Measurements from ENCODE around the gene LINC00237. TPM values are rescaled to one million over a fixed set of nuclear protein-coding genes. Genes with fewer than 3 reads are reported as not detected.

The LINC00237 gene
- total and polyA plus RNA-seq, 2 of the 8 experiments (the other 6 are each of a cell fraction or from before 2014, with no cell fraction given), result 0.28 to 1.4 TPM

DNA sequence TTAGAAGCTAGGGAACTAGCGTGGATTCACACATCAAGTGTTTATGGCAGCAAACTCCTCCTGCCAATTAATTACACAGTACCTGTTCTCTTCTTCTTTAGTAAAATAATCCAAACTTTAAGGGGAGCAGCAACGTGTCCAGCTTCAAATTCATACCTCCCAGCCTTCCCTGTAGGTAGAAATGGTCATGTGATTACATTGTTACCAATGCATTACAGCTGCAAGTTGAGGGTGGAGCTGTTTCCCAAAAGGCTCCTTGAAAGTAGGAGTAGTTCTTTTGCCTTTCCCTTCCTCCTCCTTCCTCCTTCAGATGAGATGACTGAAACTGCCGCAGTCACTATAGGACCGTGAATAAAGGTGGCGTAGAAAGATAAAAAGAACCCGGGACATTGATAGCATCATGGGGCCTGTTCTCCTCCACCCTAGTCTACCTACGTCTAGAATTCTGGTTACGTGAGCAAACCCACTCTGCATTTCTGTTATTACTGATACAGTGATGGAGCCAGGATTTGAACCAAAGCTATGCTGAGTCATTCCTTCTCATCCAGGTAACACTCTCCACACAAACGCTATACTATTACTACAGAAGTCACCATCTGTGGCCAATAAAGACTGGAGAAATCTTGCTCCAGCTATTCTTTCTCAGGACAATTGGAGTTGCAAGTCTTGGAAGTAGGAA, 18.2 kb downstream of the LINC00237 start:
- no peaks in the 10 kb centered on the region for H3K79me2 ChIP-seq (ENCODE audit: control insufficient read depth in 1 of 2, insufficient read depth in 2 of 2, low read length in 2 of 2)
- no peaks in the 10 kb centered on the region for H3K79me1 ChIP-seq (ENCODE audit: low read depth, low read length)
- H2BK120ac ChIP-seq (replicated peaks; ENCODE audit: low read depth, low read length), result no peak overlapping the region
- H3K27me3 ChIP-seq (replicated peaks in 1 of 4; ENCODE audit: control insufficient read depth in 3 of 4, extremely low read depth in 1 of 4, insufficient read depth in 3 of 4, low read length in 3 of 4), result no peaks in the 10 kb centered on the region
- no peak overlapping the region for H3K18ac ChIP-seq (ENCODE audit: extremely low read depth, low read length)
- H3K23me2 ChIP-seq (ENCODE audit: low read depth, low read length), result no peaks in the 10 kb centered on the region
- no peak overlapping the region for H3K4me2 ChIP-seq (ENCODE audit: insufficient read depth in 1 of 2, low read depth in 2 of 2, low read length in 2 of 2)
- H3K36me3 ChIP-seq (ENCODE audit: control insufficient read depth in 2 of 4, insufficient read depth in 4 of 4, low read length in 3 of 4), result no peaks in the 10 kb centered on the region
- 85% methylated on average over 9 of the region's 9 CpGs; no CpG with 5 or more reads in 1 of the 2 experiments for WGBS, 2 experiments (ENCODE audit: extremely low coverage in 1 of 2, insufficient coverage in 1 of 2, insufficient read length in 1 of 2, insufficient replicate concordance in 2 of 2, low coverage in 1 of 2, low lambda C conversion rate in 2 of 2, missing lambda C conversion rate in 1 of 2)
- no peaks in the 10 kb centered on the region for H4K20me1 ChIP-seq (replicated peaks in 1 of 2; ENCODE audit: control insufficient read depth in 1 of 2, insufficient read depth in 2 of 2, low read length in 2 of 2)
- no peak overlapping the region for H3K56ac ChIP-seq (replicated peaks; ENCODE audit: insufficient read length, low read depth, low read length)
- no peak overlapping the region for H2AFZ ChIP-seq (ENCODE audit: low read length)
- no peak for DNase-seq (ENCODE audit: low read depth in 1 of 2, low spot score in 2 of 2)
- H2BK5ac ChIP-seq (ENCODE audit: low read depth, low read length), result no peak overlapping the region
- no peak overlapping the region for H4K8ac ChIP-seq (ENCODE audit: extremely low read depth, insufficient read depth, low read length)
- H4K5ac ChIP-seq (ENCODE audit: insufficient read length, low read depth, low read length), result no peak overlapping the region
- H3K9ac ChIP-seq (replicated peaks in 1 of 4; ENCODE audit: extremely low read depth in 1 of 4, low read depth in 3 of 4, low read length in 3 of 4), result no peak overlapping the region
- ChIA-PET CTCF (ENCODE audit: partially characterized antibody) (interaction anchor here (1.0 to 2.3 kb wide), 5 partner anchors 14 to 228 kb away, joined by 3 to 12 read pairs (median 6); no protein-coding TSS in a partner anchor), POLR2A (ENCODE audit: partially characterized antibody) (interaction anchor here (0.8 to 1.7 kb wide), 3 partner anchors 12 to 27 kb away, joined by 3 to 5 read pairs (median 4); no protein-coding TSS in a partner anchor)
- H2BK12ac ChIP-seq (ENCODE audit: low read depth, low read length), result no peak overlapping the region
- H3K23ac ChIP-seq (ENCODE audit: insufficient read length), result no peak overlapping the region
- no peak overlapping the region for H4K91ac ChIP-seq (replicated peaks; ENCODE audit: insufficient read length, low read length)
- H3K14ac ChIP-seq (ENCODE audit: insufficient read length), result no peak overlapping the region
- no peak overlapping the region; the same call in 1 of the 2 replicates for H2BK20ac ChIP-seq (ENCODE audit: low read length)
- H3K4ac ChIP-seq (replicated peaks; ENCODE audit: insufficient read length, low read depth, low read length), result no peak overlapping the region
- no peak overlapping the region for H2BK15ac ChIP-seq (ENCODE audit: low read length)
- H3K27ac ChIP-seq (ENCODE audit: low read depth, low read length), result no peak overlapping the region
- H3K4me3 ChIP-seq (ENCODE audit: extremely low read depth in 1 of 4, insufficient read depth in 2 of 4, low read depth in 3 of 4, low read length in 4 of 4), result no peak overlapping the region
- H3K9me3 ChIP-seq (ENCODE audit: insufficient read depth in 2 of 2, low read depth in 1 of 2, low read length in 1 of 2), result no peaks in the 10 kb centered on the region
- no peak overlapping the region for H2AK5ac ChIP-seq (ENCODE audit: low read depth, low read length)
- FAIRE-seq, result no peak
- H3K4me1 ChIP-seq (replicated peaks in 1 of 4; ENCODE audit: control insufficient read depth in 3 of 4, insufficient read depth in 4 of 4, low read length in 3 of 4), result peaks cover 3 to 25% (median 17%) of the 10 kb centered on the region in 4 experiments; a peak in 6 of 7 replicates
- TF ChIP-seq EP300 (IDR thresholded peaks at IDR 0.05; ENCODE audit: borderline replicate concordance in 1 of 2, low read depth in 2 of 2, low read length in 2 of 2), result no peak
- TF ChIP-seq GABPA (IDR thresholded peaks at IDR 0.05; ENCODE audit: borderline replicate concordance, insufficient read depth, low read length), result no peak
- no peak for TF ChIP-seq HDAC6 (IDR thresholded peaks at IDR 0.05; ENCODE audit: low read depth, low read length)
- no peak for TF ChIP-seq CTBP2 (IDR thresholded peaks at IDR 0.05; ENCODE audit: borderline replicate concordance, insufficient read depth, insufficient read length, low read length)
- TF ChIP-seq, protein P1, sequence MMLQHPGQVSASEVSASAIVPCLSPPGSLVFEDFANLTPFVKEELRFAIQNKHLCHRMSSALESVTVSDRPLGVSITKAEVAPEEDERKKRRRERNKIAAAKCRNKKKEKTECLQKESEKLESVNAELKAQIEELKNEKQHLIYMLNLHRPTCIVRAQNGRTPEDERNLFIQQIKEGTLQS (IDR thresholded peaks at IDR 0.05; ENCODE audit: insufficient read depth, low read depth, low read length), result no peak
- TF ChIP-seq CREB1 (IDR thresholded peaks at IDR 0.05), result no peak
- no peak for TF ChIP-seq NANOG (IDR thresholded peaks at IDR 0.05; ENCODE audit: insufficient read depth, low read depth, low read length, poor library complexity, severe bottlenecking)
- no peak for TF ChIP-seq TCF12 (IDR thresholded peaks at IDR 0.05; ENCODE audit: low read depth, low read length)
- TF ChIP-seq, protein P2, sequence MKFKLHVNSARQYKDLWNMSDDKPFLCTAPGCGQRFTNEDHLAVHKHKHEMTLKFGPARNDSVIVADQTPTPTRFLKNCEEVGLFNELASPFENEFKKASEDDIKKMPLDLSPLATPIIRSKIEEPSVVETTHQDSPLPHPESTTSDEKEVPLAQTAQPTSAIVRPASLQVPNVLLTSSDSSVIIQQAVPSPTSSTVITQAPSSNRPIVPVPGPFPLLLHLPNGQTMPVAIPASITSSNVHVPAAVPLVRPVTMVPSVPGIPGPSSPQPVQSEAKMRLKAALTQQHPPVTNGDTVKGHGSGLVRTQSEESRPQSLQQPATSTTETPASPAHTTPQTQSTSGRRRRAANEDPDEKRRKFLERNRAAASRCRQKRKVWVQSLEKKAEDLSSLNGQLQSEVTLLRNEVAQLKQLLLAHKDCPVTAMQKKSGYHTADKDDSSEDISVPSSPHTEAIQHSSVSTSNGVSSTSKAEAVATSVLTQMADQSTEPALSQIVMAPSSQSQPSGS (IDR thresholded peaks at IDR 0.05; ENCODE audit: low read length), result no peak
- TF ChIP-seq YY1 (IDR thresholded peaks at IDR 0.05; ENCODE audit: low read depth, low read length), result no peak
